ENCODE results near the gene MRGPRX1.
"Not testable (repeated sequence)": the region's sequence is repeated elsewhere in the genome, so short reads cannot be mapped to it uniquely, and the experiment has no call there.

MRGPRX1 gene

GRCh38 chr11:18939314-18939713, at the start of gene MRGPRX1:
MRGPRX1 (minus strand) TSS chr11:18939414; CDS start chr11:18934784, 4,630 bp downstream.
- no peak for DNase-seq

- no peak for DNase-seq
Observed at GRCh38 chr11:18987454-18988231, 48.4 kb upstream of the MRGPRX1 start.

- no peak for DNase-seq
Observed at GRCh38 chr11:18986744-18987143, 47.5 kb upstream of the MRGPRX1 start.

GRCh38 chr11:18981897-18982296, 42.7 kb upstream of the MRGPRX1 start:
- no peak for DNase-seq

GRCh38 chr11:18974192-18974591, 35.0 kb upstream of the MRGPRX1 start:
- DNase-seq: no peak

GRCh38 chr11:18972336-18972735, 33.1 kb upstream of the MRGPRX1 start:
- DNase-seq: no peak

GRCh38 chr11:18969720-18970119, 30.5 kb upstream of the MRGPRX1 start:
- DNase-seq: no peak

- DNase-seq: no peak
Observed at GRCh38 chr11:18958221-18958910, 19.2 kb upstream of the MRGPRX1 start.

GRCh38 chr11:18956630-18957029, 17.4 kb upstream of the MRGPRX1 start:
- no peak for DNase-seq

GRCh38 chr11:18936002-18936673, 3.1 kb downstream of the MRGPRX1 start:
- DNase-seq: no peak

- DNase-seq: no peak
Observed at GRCh38 chr11:18934195-18934814, 4.9 kb downstream of the MRGPRX1 start.

- DNase-seq: no peak
Observed at GRCh38 chr11:18927550-18928322, 11.5 kb downstream of the MRGPRX1 start.

GRCh38 chr11:18925426-18925825, 13.8 kb downstream of the MRGPRX1 start:
- not testable (repeated sequence) for DNase-seq

- no peak for DNase-seq
Observed at GRCh38 chr11:18912883-18913282, 26.3 kb downstream of the MRGPRX1 start.

GRCh38 chr11:18907391-18907790, 31.8 kb downstream of the MRGPRX1 start:
- DNase-seq: no peak

GRCh38 chr11:18900637-18901036, 38.6 kb downstream of the MRGPRX1 start:
- not testable (repeated sequence) for DNase-seq

GRCh38 chr11:18900151-18900611, 39.0 kb downstream of the MRGPRX1 start:
- not testable (repeated sequence) for DNase-seq

- not testable (repeated sequence) for DNase-seq
Observed at GRCh38 chr11:18891712-18892111, 47.5 kb downstream of the MRGPRX1 start.

- no peak for DNase-seq
Observed at GRCh38 chr11:18890615-18891014, 48.6 kb downstream of the MRGPRX1 start.
